Fibroblast of gingiva (primary cell): ENCODE data around the gene SEBOX.

Experiments
- DNase-seq: peaks from one replicate; pipeline ENCODE4 v3.0.0-alpha.2; 2011; ENCODE audit warnings: low read depth

Gene SEBOX

DNA sequence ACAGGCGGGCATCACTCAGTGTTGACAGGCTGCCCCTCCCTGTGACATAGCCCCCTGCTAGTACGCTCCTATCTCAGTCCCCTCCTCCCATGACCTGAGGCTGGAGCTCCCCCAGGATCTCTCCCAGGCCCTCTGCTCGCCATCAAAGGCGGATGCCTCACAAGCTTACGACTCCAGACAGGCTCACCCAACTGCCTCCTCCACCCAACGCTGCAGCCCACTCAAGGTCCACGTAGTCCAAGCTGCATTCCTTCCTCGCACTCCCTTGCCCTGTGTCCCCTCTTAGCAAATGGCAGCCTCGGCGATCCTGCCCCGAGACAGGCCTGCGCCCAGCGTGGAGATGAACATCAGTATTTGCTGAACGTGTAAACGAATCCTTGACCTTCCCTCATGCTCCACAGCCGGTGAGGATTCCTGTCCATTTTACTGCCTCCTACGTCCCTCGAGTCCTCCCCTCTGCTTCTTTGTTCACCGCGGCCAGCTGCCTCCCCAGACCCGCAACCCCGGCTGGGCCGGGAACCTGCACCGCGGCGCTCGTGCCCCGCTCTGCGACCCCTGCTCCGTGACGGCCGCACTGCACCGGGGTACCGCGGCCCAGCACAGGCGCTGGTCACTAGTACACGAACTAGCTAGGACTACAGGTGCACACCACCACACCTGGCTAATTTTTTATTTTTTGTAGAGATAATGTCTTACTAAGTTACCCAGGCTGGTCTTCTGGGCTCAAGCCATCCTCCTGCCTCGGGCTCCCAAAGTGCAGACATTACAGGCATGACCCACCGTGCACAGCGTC, 46.8 kb downstream of the SEBOX start:
- DNase-seq = no peak

GRCh38 chr17:28317099-28317965, 47.7 kb downstream of the SEBOX start:
- no peak for DNase-seq

DNA sequence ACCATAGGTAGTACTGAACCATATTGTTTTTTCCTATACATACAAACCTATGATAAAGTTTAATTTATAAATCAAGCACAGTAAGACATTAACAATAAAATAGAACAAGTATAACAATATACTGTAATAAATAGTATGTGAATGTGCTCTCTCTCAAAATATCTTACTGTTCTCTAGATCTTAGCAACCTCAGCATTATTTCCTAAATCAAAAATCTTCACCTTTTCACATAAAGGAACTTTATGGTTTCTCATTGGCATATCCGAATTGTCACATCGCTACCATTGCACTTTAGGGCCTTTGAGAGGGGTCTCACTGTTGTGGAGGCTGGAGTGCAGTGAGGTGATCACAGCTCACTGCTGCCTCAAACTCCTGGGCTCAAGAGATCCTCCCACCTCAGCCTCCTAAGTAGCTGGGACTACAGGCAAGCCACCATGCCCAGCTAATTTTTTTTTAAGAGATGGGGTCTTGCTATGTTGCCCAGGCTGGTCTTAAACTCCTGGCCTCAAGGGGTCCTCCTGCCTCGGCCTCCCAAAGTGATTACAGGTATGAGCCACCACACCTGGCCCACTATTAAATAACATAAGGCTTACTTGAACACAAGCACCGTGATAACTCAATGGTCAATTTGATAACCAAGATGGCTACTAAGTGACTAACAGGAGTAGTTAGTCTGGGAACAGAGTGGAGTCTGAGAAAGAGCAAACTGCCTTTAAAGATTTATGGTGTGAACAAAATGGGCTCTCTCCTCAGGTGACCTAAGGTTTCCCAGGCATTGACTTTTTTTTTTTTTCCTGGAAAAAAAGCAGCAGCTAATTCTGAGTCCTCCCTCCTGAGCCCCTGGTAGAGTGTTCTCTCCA, 48.9 kb downstream of the SEBOX start:
- DNase-seq = no peak

DNA sequence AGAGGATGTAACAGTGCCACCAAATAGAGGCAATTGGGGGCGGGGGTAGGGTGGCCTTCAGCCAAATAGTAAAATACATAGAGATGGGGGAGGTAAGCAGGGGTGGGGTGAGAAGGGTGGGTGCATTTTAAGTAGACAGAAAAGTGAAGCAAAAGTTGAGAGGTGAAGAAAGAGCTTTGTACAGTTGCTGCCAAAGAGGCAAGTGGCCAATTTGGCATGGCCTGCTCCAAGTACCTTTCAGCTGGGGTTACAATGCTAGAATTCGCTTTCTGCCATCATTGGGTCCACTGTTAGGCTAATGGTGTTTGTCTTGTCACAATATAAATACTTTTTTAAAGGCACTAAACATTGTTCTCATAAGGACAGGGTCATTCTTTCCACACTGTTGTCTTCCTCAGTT, 51.2 kb downstream of the SEBOX start:
- DNase-seq = no peak
